Naive thymus-derived CD4-positive, alpha-beta T cell (primary cell): ENCODE results near the gene SLC6A11. TPM values are rescaled to one million over a fixed set of nuclear protein-coding genes. Genes with fewer than 3 reads are reported as not detected.

Experiments
- ATAC-seq: fragments of 150-1000 bp; cut with Tn5 transposase; 2 replicates; pipeline ENCODE4 v1.10.0; 2021; ENCODE audit warnings: mild to moderate bottlenecking, moderate library complexity
- CTCF ChIA-PET: fragments of 350-600 bp; sonication (Branson Sonifier 250); formaldehyde crosslinking; loops from one replicate; lab custom pipeline; 2021; ENCODE audit warnings: antibody characterized with exemption; lab: Charles Lee
- POLR2A ChIA-PET: fragments of 350-600 bp; sonication (Branson Sonifier 250); formaldehyde crosslinking; loops from one replicate; lab custom pipeline; 2021; ENCODE audit warnings: antibody characterized with exemption, inconsistent platforms; lab: Charles Lee
- DNase-seq, 9 donors: peaks; one replicate each; pipeline versions ENCODE4 v3.0.0 to v3.0.0-alpha.2; 2020 to 2022; ENCODE audit warnings: mixed read lengths in 1 of 9
- H3K27ac ChIP-seq: one replicate; pipeline ENCODE4 v1.7.0; 2013; ENCODE audit warnings: mild to moderate bottlenecking, low read depth, low read length, moderate library complexity
- H3K27me3 ChIP-seq, 2 donors: one replicate each; pipeline ENCODE4 v1.7.0; 2013; ENCODE audit warnings: low read length in 2 of 2, mild to moderate bottlenecking in 2 of 2, moderate library complexity in 2 of 2; ENCODE audit not compliant: control insufficient read depth in 2 of 2, insufficient read depth in 2 of 2
- H3K36me3 ChIP-seq, 3 experiments: 1 replicate in 2 of 3; 2 replicates in 1 of 3; pipeline ENCODE4 v1.7.0; 2013; ENCODE audit warnings: low read length in 3 of 3, mild to moderate bottlenecking in 3 of 3, moderate library complexity in 1 of 3; ENCODE audit not compliant: insufficient read depth in 3 of 3, control insufficient read depth in 2 of 3
- H3K4me1 ChIP-seq, 2 donors: one replicate each; pipeline ENCODE4 v1.7.0; 2013; ENCODE audit warnings: low read length in 2 of 2, mild to moderate bottlenecking in 2 of 2, moderate library complexity in 1 of 2; ENCODE audit not compliant: control insufficient read depth in 2 of 2, insufficient read depth in 2 of 2
- H3K4me3 ChIP-seq: 2 replicates; pipeline ENCODE4 v1.7.0; 2013; ENCODE audit warnings: mild to moderate bottlenecking, low read length
- H3K9me3 ChIP-seq, 3 experiments: 1 replicate in 2 of 3; 2 replicates in 1 of 3; pipeline ENCODE4 v1.7.0; 2013; ENCODE audit warnings: low read length in 3 of 3; ENCODE audit not compliant: control insufficient read depth in 2 of 3
- H3K27ac Mint-ChIP-seq, 9 donors: one replicate each; pipeline ENCODE4 v1.8.0; 2020 to 2022; ENCODE audit warnings: mixed read lengths in 9 of 9, mild to moderate bottlenecking in 8 of 9, moderate library complexity in 5 of 9, inconsistent platforms in 2 of 9
- H3K27me3 Mint-ChIP-seq, 5 donors: one replicate each; pipeline ENCODE4 v1.8.0; 2021 to 2022; ENCODE audit warnings: mixed read lengths in 5 of 5, mild to moderate bottlenecking in 1 of 5
- H3K36me3 Mint-ChIP-seq, 5 donors: one replicate each; pipeline ENCODE4 v1.8.0; 2020 to 2022; ENCODE audit warnings: mixed read lengths in 5 of 5, mild to moderate bottlenecking in 3 of 5, inconsistent platforms in 1 of 5
- H3K4me1 Mint-ChIP-seq, 7 donors: one replicate each; pipeline ENCODE4 v1.8.0; 2020 to 2022; ENCODE audit warnings: mixed read lengths in 7 of 7, mild to moderate bottlenecking in 3 of 7, inconsistent platforms in 1 of 7
- H3K4me3 Mint-ChIP-seq, 10 donors: one replicate each; pipeline ENCODE4 v1.8.0; 2020 to 2022; ENCODE audit warnings: mild to moderate bottlenecking in 10 of 10, mixed read lengths in 10 of 10, moderate library complexity in 6 of 10, inconsistent platforms in 2 of 10
- H3K9me3 Mint-ChIP-seq, 11 donors: one replicate each; pipeline ENCODE4 v1.8.0; 2020 to 2022; ENCODE audit warnings: mixed read lengths in 11 of 11, mild to moderate bottlenecking in 4 of 11, inconsistent platforms in 1 of 11, moderate library complexity in 1 of 11
- intact Hi-C, 2 donors: fragments of 100-400 bp; cut with micrococcal nuclease; formaldehyde crosslinking; loops; one replicate each; pipeline ENCODE4 v1.15.1; 2023
- polyA plus RNA-seq, 2 donors: library from polyadenylated mRNA; unstranded; fragments of 300-500 nt; fragmentation: Illumina TruSeq; gene quantifications; one replicate each; pipeline ENCODE4 v1.2.3, GENCODE V29; 2021
- total RNA-seq, 6 experiments: library from RNA in 5 of 6; stranded (reverse) in 5 of 6; gene quantifications; 1 replicate in 5 of 6; 2 replicates in 1 of 6; pipeline ENCODE4 v1.2.3 and lab custom pipeline; 2021 to 2026

The SLC6A11 gene
- total and polyA plus RNA-seq, 7 experiments from 2014 or later: not detected

GRCh38 chr3:10926256-10926810 is 110.3 kb downstream of the SLC6A11 start:
- DNase-seq: no peak
- Mint-ChIP-seq H3K27me3 (peaks cover 3 to 23% (median 11%) of the 10 kb centered on the region in 5 donors), H3K36me3 (no peaks in the 10 kb centered on the region), H3K4me1 (no peaks in the 10 kb centered on the region), H3K9me3 (peaks cover 0 to 20% (median 4%) of the 10 kb centered on the region in 11 donors), H3K4me3 (no peak overlapping the region), H3K27ac (no peak overlapping the region)
- no peak overlapping the region for H3K27ac ChIP-seq
- CTCF ChIA-PET: no interaction called here
- no peaks in the 10 kb centered on the region for H3K9me3 ChIP-seq
- H3K4me3 ChIP-seq: no peak overlapping the region
- H3K27me3 ChIP-seq: no peaks in the 10 kb centered on the region
- no peaks in the 10 kb centered on the region for H3K36me3 ChIP-seq
- intact Hi-C loops: no loop called here
- POLR2A ChIA-PET: no interaction called here
- ATAC-seq: no peak
- no peaks in the 10 kb centered on the region for H3K4me1 ChIP-seq

DNA sequence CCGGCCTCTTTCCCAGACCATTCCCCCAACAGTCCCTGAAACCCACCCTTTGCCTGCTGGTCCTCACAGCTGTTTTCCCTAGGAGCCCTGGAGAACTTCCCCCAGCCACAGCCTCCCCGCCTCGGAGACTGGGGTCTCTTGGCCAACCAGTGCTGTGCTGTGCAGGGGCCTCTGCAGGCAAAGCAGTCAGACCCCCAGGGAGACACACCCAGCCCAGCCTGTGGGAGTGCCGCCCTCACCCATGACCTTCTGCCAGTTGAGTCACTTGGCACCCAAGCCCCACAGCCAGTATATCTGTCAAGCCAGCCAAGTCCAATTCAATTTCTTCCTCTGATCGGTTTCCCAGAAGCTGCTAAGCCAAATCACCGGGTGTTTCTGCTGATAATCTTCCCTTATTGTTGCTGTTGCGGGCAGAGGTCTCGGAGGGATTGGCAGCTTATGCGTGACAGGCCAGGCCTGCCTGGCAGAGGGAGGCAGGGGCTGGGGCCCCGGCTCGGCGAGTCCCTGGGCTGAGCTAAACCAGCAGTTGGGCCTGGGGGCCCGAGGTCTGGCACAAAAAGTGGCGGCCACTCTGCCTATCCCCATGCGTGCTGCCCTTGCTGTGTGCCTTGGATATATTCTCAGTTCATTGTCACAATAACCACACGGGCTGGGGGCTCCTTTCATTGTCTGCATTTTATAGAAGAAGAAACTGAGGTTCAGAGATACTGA is 110.9 kb downstream of the SLC6A11 start:
- POLR2A ChIA-PET: no interaction called here
- CTCF ChIA-PET: no interaction called here
- no peaks in the 10 kb centered on the region for H3K4me1 ChIP-seq
- no peaks in the 10 kb centered on the region for H3K36me3 ChIP-seq
- Mint-ChIP-seq H3K36me3 (no peaks in the 10 kb centered on the region), H3K9me3 (peaks cover 0 to 15% (median 3%) of the 10 kb centered on the region in 11 donors), H3K27ac (no peak overlapping the region), H3K4me1 (no peaks in the 10 kb centered on the region), H3K4me3 (no peak overlapping the region), H3K27me3 (peaks cover 3 to 20% (median 7%) of the 10 kb centered on the region in 5 donors)
- DNase-seq (no peak), ATAC-seq (no peak)
- H3K4me3 ChIP-seq: no peak overlapping the region
- no peaks in the 10 kb centered on the region for H3K27me3 ChIP-seq
- no peaks in the 10 kb centered on the region for H3K9me3 ChIP-seq
- no peak overlapping the region for H3K27ac ChIP-seq
- intact Hi-C loops: no loop called here

DNA sequence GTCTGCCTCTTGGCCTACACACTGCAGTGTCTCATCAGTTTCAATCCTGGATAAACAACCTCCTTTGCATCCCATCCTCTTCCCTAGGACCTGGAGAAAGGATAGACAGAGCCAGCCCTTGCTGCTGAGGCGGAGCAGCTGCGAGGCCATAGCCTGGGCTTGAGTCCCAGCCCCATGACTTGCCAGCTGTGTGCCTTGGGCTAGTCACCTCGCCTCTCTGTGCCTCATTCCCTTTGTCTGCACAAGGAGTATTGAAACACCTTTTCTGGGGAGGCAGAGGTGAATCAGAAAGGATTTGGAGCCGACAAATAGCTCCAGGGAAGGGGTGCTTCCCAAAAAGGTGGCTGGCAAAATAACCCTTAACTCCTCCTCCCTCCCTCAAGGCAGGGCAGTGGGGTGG is 111.5 kb downstream of the SLC6A11 start:
- ChIA-PET POLR2A (no interaction called here), CTCF (no interaction called here)
- H3K36me3 Mint-ChIP-seq: no peaks in the 10 kb centered on the region
- H3K9me3 Mint-ChIP-seq: peaks cover 0 to 15% (median 3%) of the 10 kb centered on the region in 11 donors
- no peaks in the 10 kb centered on the region for H3K4me1 ChIP-seq
- no peak for ATAC-seq
- H3K27me3 Mint-ChIP-seq: peaks cover 1 to 18% (median 4%) of the 10 kb centered on the region in 5 donors
- no peak for DNase-seq
- no peak overlapping the region for H3K27ac ChIP-seq
- H3K27ac Mint-ChIP-seq: no peak overlapping the region
- H3K36me3 ChIP-seq: no peaks in the 10 kb centered on the region
- no peaks in the 10 kb centered on the region for H3K27me3 ChIP-seq
- no peaks in the 10 kb centered on the region for H3K4me1 Mint-ChIP-seq
- no peak overlapping the region for H3K4me3 Mint-ChIP-seq
- intact Hi-C loops: no loop called here
- H3K4me3 ChIP-seq: no peak overlapping the region
- no peaks in the 10 kb centered on the region for H3K9me3 ChIP-seq

- ATAC-seq: no peak
- ChIA-PET CTCF (no interaction called here), POLR2A (no interaction called here)
- H3K36me3 Mint-ChIP-seq: no peaks in the 10 kb centered on the region
- no peak for DNase-seq
- peaks cover 0 to 18% (median 4%) of the 10 kb centered on the region in 5 donors for H3K27me3 Mint-ChIP-seq
- no peaks in the 10 kb centered on the region for H3K36me3 ChIP-seq
- H3K4me3 Mint-ChIP-seq: no peak overlapping the region
- no peak overlapping the region for H3K27ac Mint-ChIP-seq
- intact Hi-C loops: no loop called here
- H3K27ac ChIP-seq: no peak overlapping the region
- no peaks in the 10 kb centered on the region for H3K27me3 ChIP-seq
- H3K4me1 ChIP-seq: no peaks in the 10 kb centered on the region
- no peaks in the 10 kb centered on the region for H3K9me3 ChIP-seq
- H3K4me1 Mint-ChIP-seq: no peaks in the 10 kb centered on the region
- H3K9me3 Mint-ChIP-seq: peaks cover 0 to 14% (median 3%) of the 10 kb centered on the region in 11 donors
- H3K4me3 ChIP-seq: no peak overlapping the region
These were observed 112.5 kb downstream of the SLC6A11 start for GRCh38 chr3:10928407-10928960.

DNA sequence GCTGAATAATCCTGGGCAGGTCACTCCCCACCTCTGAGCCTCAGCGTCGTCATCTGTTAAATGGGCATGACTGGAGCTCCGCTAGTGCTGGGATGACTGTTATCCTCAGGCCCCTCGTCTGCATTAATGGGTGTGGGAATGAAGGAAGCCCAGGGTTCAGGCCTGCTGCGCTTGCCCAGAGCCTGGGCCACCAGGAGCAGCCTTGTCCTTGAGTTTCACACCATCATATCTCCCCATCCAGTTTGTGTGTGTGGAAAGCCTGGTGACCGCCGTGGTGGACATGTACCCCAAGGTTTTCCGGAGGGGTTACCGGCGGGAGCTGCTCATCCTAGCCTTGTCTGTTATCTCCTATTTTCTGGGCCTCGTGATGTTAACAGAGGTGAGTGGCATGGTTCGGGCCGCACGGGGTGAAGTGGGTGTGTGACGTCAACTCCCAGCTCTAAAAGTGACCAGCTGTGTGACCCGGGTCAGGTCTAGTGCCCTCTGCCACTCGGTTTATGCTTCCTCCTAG is 113.0 kb downstream of the SLC6A11 start:
- ATAC-seq: no peak
- intact Hi-C loops: no loop called here
- no peaks in the 10 kb centered on the region for H3K4me1 ChIP-seq
- POLR2A ChIA-PET: no interaction called here
- H3K9me3 ChIP-seq: no peaks in the 10 kb centered on the region
- H3K4me1 Mint-ChIP-seq: no peaks in the 10 kb centered on the region
- CTCF ChIA-PET: no interaction called here
- no peak overlapping the region for H3K4me3 Mint-ChIP-seq
- peaks cover 0 to 9% (median 3%) of the 10 kb centered on the region in 11 donors for H3K9me3 Mint-ChIP-seq
- H3K36me3 ChIP-seq: no peaks in the 10 kb centered on the region
- H3K27me3 Mint-ChIP-seq: peaks cover 0 to 18% (median 0%) of the 10 kb centered on the region in 5 donors
- H3K36me3 Mint-ChIP-seq: no peaks in the 10 kb centered on the region
- H3K4me3 ChIP-seq: no peak overlapping the region
- DNase-seq: no peak
- no peak overlapping the region for H3K27ac ChIP-seq
- no peaks in the 10 kb centered on the region for H3K27me3 ChIP-seq
- H3K27ac Mint-ChIP-seq: no peak overlapping the region

- DNase-seq (no peak), ATAC-seq (no peak)
- ChIA-PET CTCF (no interaction called here), POLR2A (no interaction called here)
- Mint-ChIP-seq H3K27ac (no peak overlapping the region), H3K4me1 (no peaks in the 10 kb centered on the region), H3K4me3 (no peak overlapping the region), H3K27me3 (peaks cover 0 to 14% (median 0%) of the 10 kb centered on the region in 5 donors), H3K36me3 (no peaks in the 10 kb centered on the region), H3K9me3 (peaks cover 0 to 3% (median 0%) of the 10 kb centered on the region in 11 donors)
- Histone ChIP-seq H3K27me3 (no peaks in the 10 kb centered on the region), H3K4me1 (no peaks in the 10 kb centered on the region), H3K4me3 (no peak overlapping the region), H3K9me3 (no peaks in the 10 kb centered on the region), H3K36me3 (no peaks in the 10 kb centered on the region), H3K27ac (no peak overlapping the region)
- intact Hi-C loops: no loop called here
These were observed 114.1 kb downstream of the SLC6A11 start for GRCh38 chr3:10929978-10930665.
